ENCODE results near the gene NANOS3.

Gene NANOS3

GRCh38 chr19:13842291-13843103 is 34.4 kb upstream of the NANOS3 start:
- in situ Hi-C loops (cut with MboI; ENCODE audit: low sequenced_read_pairs) = no loop called here

- in situ Hi-C loops (cut with MboI; ENCODE audit: low sequenced_read_pairs) = no loop called here
Observed at GRCh38 chr19:13843104-13843921, 33.6 kb upstream of the NANOS3 start.

- in situ Hi-C loops (cut with MboI; ENCODE audit: low sequenced_read_pairs) = no loop called here
Observed at GRCh38 chr19:13844130-13844631, 32.8 kb upstream of the NANOS3 start.

GRCh38 chr19:13846557-13847406 is 30.2 kb upstream of the NANOS3 start:
- in situ Hi-C loops (cut with MboI; ENCODE audit: low sequenced_read_pairs) = no loop called here

GRCh38 chr19:13847407-13848339 is 29.3 kb upstream of the NANOS3 start:
- in situ Hi-C loops (cut with MboI; ENCODE audit: low sequenced_read_pairs) = no loop called here

- in situ Hi-C loops (cut with MboI; ENCODE audit: low sequenced_read_pairs) = no loop called here
Observed at GRCh38 chr19:13848340-13848677, 28.6 kb upstream of the NANOS3 start.

- in situ Hi-C loops (cut with MboI; ENCODE audit: low sequenced_read_pairs) = no loop called here
Observed at GRCh38 chr19:13848798-13849676, 27.9 kb upstream of the NANOS3 start.

- in situ Hi-C loops (cut with MboI; ENCODE audit: low sequenced_read_pairs) = loop anchor here (25.0 kb wide), 1 partner anchor 563 kb away; no protein-coding TSS in a partner anchor
Observed at GRCh38 chr19:13849991-13850909, 26.7 kb upstream of the NANOS3 start.

GRCh38 chr19:13850910-13851733 is 25.8 kb upstream of the NANOS3 start:
- in situ Hi-C loops (cut with MboI; ENCODE audit: low sequenced_read_pairs) = loop anchor here (25.0 kb wide), 1 partner anchor 564 kb away; no protein-coding TSS in a partner anchor

GRCh38 chr19:13851734-13852114 is 25.2 kb upstream of the NANOS3 start:
- in situ Hi-C loops (cut with MboI; ENCODE audit: low sequenced_read_pairs) = loop anchor here (25.0 kb wide), 1 partner anchor 564 kb away; no protein-coding TSS in a partner anchor

GRCh38 chr19:13852171-13852707 is 24.7 kb upstream of the NANOS3 start:
- in situ Hi-C loops (cut with MboI; ENCODE audit: low sequenced_read_pairs) = loop anchor here (25.0 kb wide), 1 partner anchor 565 kb away; no protein-coding TSS in a partner anchor

GRCh38 chr19:13856497-13856896 is 20.4 kb upstream of the NANOS3 start:
- in situ Hi-C loops (cut with MboI; ENCODE audit: low sequenced_read_pairs) = loop anchor here (5.0 to 25.0 kb wide), 2 partner anchors 74 to 569 kb away; no protein-coding TSS in a partner anchor

GRCh38 chr19:13859361-13859880 is 17.5 kb upstream of the NANOS3 start:
- in situ Hi-C loops (cut with MboI; ENCODE audit: low sequenced_read_pairs) = loop anchor here (5.0 to 25.0 kb wide), 2 partner anchors 77 to 572 kb away; no protein-coding TSS in a partner anchor

- in situ Hi-C loops (cut with MboI; ENCODE audit: low sequenced_read_pairs) = loop anchor here (10.0 to 25.0 kb wide), 2 partner anchors 266 to 574 kb away; no protein-coding TSS in a partner anchor
Observed at GRCh38 chr19:13860679-13861391, 16.1 kb upstream of the NANOS3 start.

- in situ Hi-C loops (cut with MboI; ENCODE audit: low sequenced_read_pairs) = loop anchor here (10.0 to 25.0 kb wide), 2 partner anchors 267 to 574 kb away; no protein-coding TSS in a partner anchor
Observed at GRCh38 chr19:13861392-13861713, 15.6 kb upstream of the NANOS3 start.
